Mucosa of rectum (tissue), 2 donors: Measurements from ENCODE around the gene MAP3K8.
"Not testable (repeated sequence)": the region's sequence is repeated elsewhere in the genome, so short reads cannot be mapped to it uniquely, and the experiment has no call there.

Experiments
- H3K27ac ChIP-seq, 2 donors: one replicate each; pipeline ENCODE4 v1.7.0; 2013; ENCODE audit warnings: inconsistent platforms in 2 of 2, low read depth in 2 of 2, low read length in 2 of 2
- H3K27me3 ChIP-seq, 2 donors: one replicate each; pipeline ENCODE4 v1.7.0; 2013; ENCODE audit warnings: low read length in 2 of 2; ENCODE audit not compliant: control insufficient read depth in 2 of 2, insufficient read depth in 2 of 2
- H3K36me3 ChIP-seq, 2 donors: one replicate each; pipeline ENCODE4 v1.7.0; 2013; ENCODE audit warnings: low read length in 2 of 2; ENCODE audit not compliant: control insufficient read depth in 2 of 2, insufficient read depth in 2 of 2
- H3K4me1 ChIP-seq, 2 donors: one replicate each; pipeline ENCODE4 v1.7.0; 2013; ENCODE audit warnings: low read length in 2 of 2, mild to moderate bottlenecking in 1 of 2; ENCODE audit not compliant: control insufficient read depth in 2 of 2, insufficient read depth in 2 of 2
- H3K4me3 ChIP-seq, 2 donors: one replicate each; pipeline ENCODE4 v1.7.0; 2013; ENCODE audit warnings: low read length in 2 of 2
- H3K9ac ChIP-seq, 2 donors: one replicate each; pipeline ENCODE4 v1.7.0; 2013; ENCODE audit warnings: low read length in 2 of 2, low read depth in 1 of 2, mild to moderate bottlenecking in 1 of 2
- H3K9me3 ChIP-seq, 2 donors: one replicate each; pipeline ENCODE4 v1.7.0; 2013; ENCODE audit warnings: low read length in 2 of 2; ENCODE audit not compliant: control insufficient read depth in 2 of 2
- donor health status: healthy.
- donor health status: Normal muscosa, but diverticular disease.

Gene MAP3K8

DNA sequence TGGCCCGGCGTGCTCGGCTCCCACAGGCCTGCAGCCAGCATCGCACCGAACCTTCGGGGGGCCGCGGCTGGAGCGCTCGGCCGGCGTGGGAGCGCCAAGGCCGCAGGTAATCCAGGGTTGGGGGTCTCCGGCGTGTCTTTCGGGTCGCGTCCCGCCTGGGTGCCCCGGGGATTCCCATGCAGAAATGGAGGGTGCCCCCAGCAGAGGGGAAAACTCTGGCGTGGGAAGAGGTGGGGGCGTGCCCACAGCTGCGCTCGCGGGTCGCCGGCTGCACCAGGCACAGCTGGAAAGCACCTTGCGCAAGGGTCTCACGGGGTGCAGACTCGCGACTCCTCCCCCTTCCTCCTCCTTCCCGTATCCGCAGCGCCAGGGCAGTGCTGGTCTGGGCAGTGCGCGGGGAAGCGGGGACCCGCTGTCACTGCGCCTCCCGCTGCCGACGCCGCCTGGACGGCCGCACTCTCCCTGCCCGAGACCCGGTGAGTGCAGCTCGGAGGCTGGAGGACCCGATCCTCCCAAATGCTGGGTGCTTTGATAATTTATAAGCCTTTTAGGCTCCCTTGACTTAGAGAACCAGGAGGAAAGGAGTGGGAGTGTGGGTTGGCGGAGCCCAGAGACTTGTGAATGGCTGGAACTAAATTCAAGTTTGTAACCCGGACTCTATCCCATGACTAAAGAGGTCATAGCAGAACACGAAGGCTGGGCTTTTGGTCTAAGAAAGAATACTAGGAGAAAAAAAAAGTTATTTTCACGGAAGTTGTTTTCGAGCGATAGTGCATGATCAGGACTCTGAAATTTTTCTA, 489 bp downstream of the MAP3K8 start:
- no peaks in the 10 kb centered on the region for H3K27me3 ChIP-seq
- H3K36me3 ChIP-seq = peaks cover 8 to 11% of the 10 kb centered on the region in 2 donors
- peak overlapping the region; percentile 94 to 96 for H3K9ac ChIP-seq
- H3K9me3 ChIP-seq = no peaks in the 10 kb centered on the region
- H3K27ac ChIP-seq = peak overlapping the region; percentile 99
- H3K4me3 ChIP-seq = peak overlapping the region; percentile 87
- peaks cover 23 to 31% of the 10 kb centered on the region in 2 donors for H3K4me1 ChIP-seq

DNA sequence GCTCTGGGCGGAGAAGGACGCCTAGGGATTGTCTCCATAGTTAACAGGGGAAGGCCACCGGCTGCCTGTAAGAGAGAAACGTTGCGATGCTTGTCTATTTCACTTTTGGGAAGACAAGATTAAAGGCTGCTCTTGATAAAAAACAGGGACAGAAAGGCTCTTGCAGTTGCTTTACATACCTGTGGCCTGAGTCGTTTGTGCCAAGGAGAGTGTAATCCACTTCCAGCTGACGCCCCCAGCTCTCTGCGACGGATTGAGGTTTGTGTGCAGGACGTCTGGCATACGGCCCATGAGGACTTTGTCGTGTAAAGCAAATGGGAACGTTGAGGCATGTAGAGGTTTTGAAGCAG, 1.1 kb downstream of the MAP3K8 start:
- H3K4me1 ChIP-seq = peaks cover 23 to 31% of the 10 kb centered on the region in 2 donors
- H3K9me3 ChIP-seq = no peaks in the 10 kb centered on the region
- H3K4me3 ChIP-seq = peak overlapping the region; percentile 87
- H3K27ac ChIP-seq = peak overlapping the region; percentile 99
- H3K36me3 ChIP-seq = peaks cover 11 to 15% of the 10 kb centered on the region in 2 donors
- no peaks in the 10 kb centered on the region for H3K27me3 ChIP-seq
- H3K9ac ChIP-seq = peak overlapping the region; percentile 94 to 96

DNA sequence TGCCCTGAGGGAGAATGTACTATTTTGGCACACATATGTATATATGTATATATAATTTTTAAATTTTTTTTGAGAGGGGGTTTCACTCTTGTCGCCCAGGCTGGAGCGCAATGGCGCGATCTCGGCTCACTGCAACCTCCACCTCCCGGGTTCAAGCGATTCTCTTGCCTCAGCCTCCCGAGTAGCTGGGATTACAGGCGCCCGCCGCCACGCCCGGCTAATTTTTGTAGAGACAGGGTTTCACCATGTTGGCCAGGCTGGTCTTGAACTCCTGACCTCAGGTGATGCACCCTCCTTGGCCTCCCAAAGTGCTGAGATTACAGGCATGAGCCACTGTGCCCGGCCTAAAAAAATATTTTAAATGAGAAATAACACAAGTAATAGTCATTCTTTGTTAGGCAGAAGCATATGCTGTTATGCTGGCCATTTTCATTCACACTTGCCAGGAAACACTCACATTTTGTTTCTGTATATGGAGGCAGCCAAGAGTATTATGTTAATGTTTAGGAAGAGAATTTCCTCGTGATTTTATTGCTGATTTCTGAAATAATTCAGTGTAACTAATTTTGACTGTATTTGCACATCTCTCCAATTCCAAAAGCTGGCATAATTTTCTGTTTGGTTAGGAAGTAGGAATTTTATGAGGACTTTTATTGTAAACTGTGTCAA, 1.6 kb downstream of the MAP3K8 start:
- peak overlapping the region; percentile 94 to 96 for H3K9ac ChIP-seq
- peaks cover 15 to 17% of the 10 kb centered on the region in 2 donors for H3K36me3 ChIP-seq
- H3K4me3 ChIP-seq = peak overlapping the region; percentile 87
- peak overlapping the region; percentile 99 for H3K27ac ChIP-seq
- peaks cover 22 to 31% of the 10 kb centered on the region in 2 donors for H3K4me1 ChIP-seq
- not testable (repeated sequence) for H3K9me3 ChIP-seq, H3K27me3 ChIP-seq

DNA sequence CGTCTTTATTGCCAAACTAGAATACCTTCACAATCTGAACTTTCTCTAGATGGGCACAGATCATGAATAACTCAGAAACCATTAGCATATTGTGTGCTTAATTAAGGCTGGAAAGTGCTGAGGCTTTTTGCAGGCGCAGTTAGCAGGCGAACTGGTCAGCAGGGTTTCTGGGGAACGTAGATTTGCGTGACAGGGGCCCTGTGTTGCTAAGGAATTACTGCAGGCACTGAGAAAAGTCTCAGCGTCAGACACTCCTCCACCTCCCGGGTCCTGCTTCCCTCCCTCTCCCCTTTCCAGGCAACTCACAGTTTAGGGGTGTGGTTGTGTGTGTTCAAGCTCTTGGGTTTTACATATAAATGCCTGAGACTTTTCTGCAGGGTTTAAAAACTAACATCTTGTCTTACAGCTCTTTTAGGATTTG, 2.2 kb downstream of the MAP3K8 start:
- peaks cover 17 to 27% of the 10 kb centered on the region in 2 donors for H3K4me1 ChIP-seq
- H3K27me3 ChIP-seq = no peaks in the 10 kb centered on the region
- peak overlapping the region; percentile 42 to 68 for H3K4me3 ChIP-seq
- no peaks in the 10 kb centered on the region for H3K9me3 ChIP-seq
- peaks cover 15 to 17% of the 10 kb centered on the region in 2 donors for H3K36me3 ChIP-seq
- peak overlapping the region; percentile 50 to 59 for H3K27ac ChIP-seq
- H3K9ac ChIP-seq = peak overlapping the region; percentile 61 to 66

DNA sequence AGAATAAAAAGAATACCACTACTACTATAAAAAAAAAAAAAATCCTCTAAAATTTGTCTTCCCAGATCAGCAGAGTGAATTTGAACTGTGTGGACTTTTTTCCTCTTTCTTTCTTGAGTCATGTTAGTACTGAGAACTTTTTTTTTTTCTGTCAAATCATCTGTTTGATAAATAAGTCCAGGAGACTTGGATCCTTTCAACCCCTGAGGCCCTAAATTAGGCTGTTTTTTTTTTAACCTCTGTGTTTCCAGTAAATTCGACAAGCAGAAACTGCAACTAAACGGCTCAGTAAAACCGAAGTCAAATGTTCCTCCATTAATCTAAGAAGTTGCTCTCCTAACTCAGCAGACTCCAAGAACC, 2.7 kb downstream of the MAP3K8 start:
- Histone ChIP-seq H3K9ac (peak overlapping the region in 1 of 2 donors; percentile 52), H3K27me3 (no peaks in the 10 kb centered on the region), H3K4me1 (peaks cover 15 to 23% of the 10 kb centered on the region in 2 donors), H3K9me3 (no peaks in the 10 kb centered on the region), H3K36me3 (peaks cover 15 to 17% of the 10 kb centered on the region in 2 donors), H3K4me3 (peak overlapping the region; percentile 17 to 65), H3K27ac (peak overlapping the region; percentile 25 to 45)

DNA sequence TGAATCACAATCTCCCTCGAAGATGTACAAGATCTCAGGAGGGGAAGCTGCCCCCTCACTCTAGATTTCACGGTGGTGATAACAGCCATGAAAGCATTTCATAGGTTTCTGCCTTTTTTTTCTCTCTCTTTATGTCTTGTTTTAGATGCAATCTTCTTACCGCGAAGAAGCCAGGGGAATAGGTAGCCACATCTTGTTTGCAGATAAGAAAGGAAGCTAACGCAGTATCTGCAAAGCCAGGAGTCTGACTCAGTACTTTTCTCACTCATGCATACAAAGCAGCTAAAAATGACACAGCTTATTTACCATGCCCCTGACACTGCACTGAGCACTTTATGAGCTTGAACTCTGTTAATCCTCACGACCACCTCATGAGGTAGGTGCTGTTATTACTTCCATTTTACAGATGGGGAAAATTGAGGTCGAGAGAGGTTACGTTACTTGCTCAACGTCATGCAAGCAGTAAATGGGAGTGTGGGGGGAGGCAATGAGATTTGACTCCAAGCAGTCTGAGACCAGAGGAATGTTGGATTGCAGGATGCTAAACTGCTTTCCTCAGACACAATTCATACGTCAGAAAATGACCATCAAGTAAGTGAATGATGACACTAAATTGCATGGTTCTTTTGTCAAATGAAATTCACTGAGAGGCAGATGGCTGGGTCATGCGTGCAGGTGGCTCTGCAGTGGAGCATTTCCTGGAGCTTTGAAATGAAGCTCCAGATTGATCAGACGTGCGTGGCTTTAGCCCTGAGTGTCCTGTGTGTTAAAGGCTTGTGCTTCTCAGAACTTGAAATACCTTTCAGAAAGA, 3.3 kb downstream of the MAP3K8 start:
- Histone ChIP-seq H3K36me3 (peaks cover 19 to 23% of the 10 kb centered on the region in 2 donors), H3K9ac (peak overlapping the region; percentile 26 to 52), H3K4me3 (peak overlapping the region; percentile 17 to 65), H3K9me3 (no peaks in the 10 kb centered on the region), H3K27ac (peak overlapping the region; percentile 25 to 45), H3K27me3 (no peaks in the 10 kb centered on the region), H3K4me1 (peaks cover 10 to 21% of the 10 kb centered on the region in 2 donors)

DNA sequence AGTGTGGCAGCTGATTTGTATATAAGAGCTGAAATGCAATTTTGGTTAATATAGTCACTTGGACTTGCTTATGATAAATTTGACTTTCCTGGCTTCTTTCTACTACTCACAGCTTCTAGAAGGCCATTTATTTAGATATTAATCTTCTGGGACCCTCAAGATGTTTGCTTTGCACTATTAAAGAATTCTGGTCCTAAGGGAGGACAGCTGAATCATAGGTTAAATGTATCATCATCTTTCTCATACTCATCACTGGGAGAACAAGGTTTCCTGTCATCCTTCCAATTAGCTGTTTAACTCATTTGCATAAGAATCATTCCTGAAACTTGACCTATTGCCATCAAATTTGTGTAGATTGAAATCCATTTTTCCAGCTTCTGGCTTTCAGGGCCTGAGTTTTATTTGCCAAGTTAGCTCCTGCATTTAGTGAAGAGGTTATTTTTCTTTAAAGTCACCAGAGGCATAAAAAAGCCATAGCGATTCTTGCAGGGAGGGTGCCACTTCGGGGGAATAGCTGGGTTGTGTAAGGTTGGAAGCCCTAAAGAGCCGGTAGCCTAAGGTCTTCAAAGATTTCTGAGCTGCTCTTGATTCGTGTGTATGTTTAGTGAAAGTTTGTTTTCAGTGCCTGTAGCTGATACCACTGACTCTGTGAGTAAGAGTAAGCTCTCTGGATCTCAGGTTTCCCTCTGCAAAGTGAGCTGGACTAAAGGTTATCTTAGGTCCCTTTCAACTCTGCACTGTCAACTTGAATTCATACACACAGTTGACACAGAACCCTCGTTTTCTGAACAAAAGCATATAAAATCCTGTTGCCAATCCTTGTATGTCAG, 4.3 kb downstream of the MAP3K8 start:
- peak overlapping the region in 1 of 2 donors; percentile 26 for H3K9ac ChIP-seq

DNA sequence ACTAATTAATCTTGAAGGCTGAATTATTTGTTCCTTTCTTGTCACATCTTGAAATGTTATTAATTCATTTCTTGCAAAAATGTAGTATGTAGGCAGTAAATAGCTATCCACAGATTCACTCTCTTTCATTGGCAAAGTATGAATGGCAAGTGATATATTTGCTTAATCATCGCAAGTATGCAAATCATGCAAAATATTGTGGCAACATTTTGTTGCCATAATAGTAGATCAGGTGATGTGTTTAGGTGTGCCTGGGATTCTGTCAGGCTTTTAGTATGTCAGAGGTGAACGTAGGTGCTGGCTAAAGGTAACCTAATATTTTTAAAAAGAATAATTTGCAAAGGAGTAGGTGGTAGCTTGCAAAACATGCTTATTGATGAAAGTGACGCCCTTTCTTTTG, 5.9 kb downstream of the MAP3K8 start:
- Histone ChIP-seq H3K27me3 (no peaks in the 10 kb centered on the region), H3K27ac (no peak overlapping the region), H3K4me1 (peaks cover 7 to 16% of the 10 kb centered on the region in 2 donors), H3K9me3 (no peaks in the 10 kb centered on the region), H3K9ac (no peak overlapping the region), H3K4me3 (no peak overlapping the region), H3K36me3 (peaks cover 23 to 33% of the 10 kb centered on the region in 2 donors)

More for the DNA sequence above, 4.3 kb downstream of the MAP3K8 start:
- no peaks in the 10 kb centered on the region for H3K27me3 ChIP-seq
- peaks cover 20 to 30% of the 10 kb centered on the region in 2 donors for H3K36me3 ChIP-seq
- peaks cover 7 to 16% of the 10 kb centered on the region in 2 donors for H3K4me1 ChIP-seq
- no peaks in the 10 kb centered on the region for H3K9me3 ChIP-seq
- H3K27ac ChIP-seq = peak overlapping the region in 1 of 2 donors; percentile 17
- H3K4me3 ChIP-seq = no peak overlapping the region

DNA sequence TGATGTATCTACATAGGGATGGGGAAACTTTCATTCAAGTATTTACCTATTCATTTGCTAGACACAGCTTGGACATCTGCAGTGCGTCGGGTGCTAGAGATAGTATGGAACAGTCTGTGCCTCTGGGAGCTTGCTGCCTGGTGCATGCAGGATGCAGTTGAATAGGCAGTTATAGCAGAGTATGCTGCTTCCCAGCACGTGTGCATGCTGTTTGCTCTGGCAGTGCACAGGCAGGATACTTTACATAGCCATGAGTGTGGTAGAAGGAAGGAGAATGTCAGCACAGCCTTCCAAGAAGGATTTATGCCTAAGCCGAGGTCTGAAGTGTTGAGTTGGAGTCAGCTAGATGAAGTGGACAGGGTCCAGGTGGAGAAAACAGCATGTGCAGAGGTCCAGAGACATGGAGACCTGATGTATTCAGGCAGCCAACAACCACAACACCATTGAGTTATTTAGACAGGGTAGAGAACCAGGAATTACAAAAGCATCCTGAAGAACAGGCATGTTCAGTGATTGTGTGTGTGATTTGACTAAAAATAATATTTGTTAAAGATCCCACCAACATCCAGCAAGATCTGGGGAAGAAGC, 8.1 kb downstream of the MAP3K8 start:
- Histone ChIP-seq H3K27me3 (no peaks in the 10 kb centered on the region), H3K4me1 (peaks cover 0 to 3% of the 10 kb centered on the region in 2 donors), H3K27ac (no peak overlapping the region), H3K36me3 (peaks cover 25 to 33% of the 10 kb centered on the region in 2 donors), H3K4me3 (no peak overlapping the region), H3K9me3 (no peaks in the 10 kb centered on the region), H3K9ac (no peak overlapping the region)
